Stimulated activated CD4-positive, alpha-beta T cell treated with anti-CD3 and anti-CD28 coated beads, Interleukin-1b, Interleukin-23, amount 100 ng/mL, for 48 hours (primary cell): ENCODE measurements around the gene CHST14.

Experiments used
- DNase-seq: peaks from one replicate; pipeline ENCODE4 v3.0.0-alpha.2; 2020

Gene CHST14

GRCh38 chr15:40464595-40465185 is 6.1 kb upstream of the CHST14 start:
- no peak for DNase-seq

GRCh38 chr15:40465939-40466338 is 4.8 kb upstream of the CHST14 start:
- no peak for DNase-seq

- DNase-seq, result no peak
Observed at GRCh38 chr15:40466426-40467260, 4.1 kb upstream of the CHST14 start.

GRCh38 chr15:40467261-40467615 is 3.5 kb upstream of the CHST14 start:
- DNase-seq, result no peak

GRCh38 chr15:40468898-40469331 is 1.9 kb upstream of the CHST14 start:
- DNase-seq, result no peak

GRCh38 chr15:40469776-40470390 is 901 bp upstream of the CHST14 start:
- no peak for DNase-seq

GRCh38 chr15:40471105-40471807 is 472 bp downstream of the CHST14 start:
- no peak for DNase-seq

- DNase-seq, result no peak
Observed at GRCh38 chr15:40471808-40472150, 995 bp downstream of the CHST14 start.

GRCh38 chr15:40472171-40472727 is 1.5 kb downstream of the CHST14 start:
- no peak for DNase-seq

- DNase-seq, result no peak
Observed at GRCh38 chr15:40474581-40474980, 3.8 kb downstream of the CHST14 start.

GRCh38 chr15:40477642-40478327 is 7.0 kb downstream of the CHST14 start:
- DNase-seq, result no peak

GRCh38 chr15:40479024-40479423 is 8.2 kb downstream of the CHST14 start:
- DNase-seq, result no peak

GRCh38 chr15:40481341-40482074 is 10.7 kb downstream of the CHST14 start:
- DNase-seq, result no peak

- DNase-seq, result no peak
Observed at GRCh38 chr15:40483919-40484318, 13.1 kb downstream of the CHST14 start.

- DNase-seq, result no peak
Observed at GRCh38 chr15:40486066-40486770, 15.4 kb downstream of the CHST14 start.

- no peak for DNase-seq
Observed at GRCh38 chr15:40487816-40488682, 17.3 kb downstream of the CHST14 start.

- DNase-seq, result no peak
Observed at GRCh38 chr15:40489274-40490175, 18.7 kb downstream of the CHST14 start.

GRCh38 chr15:40493089-40493840 is 22.5 kb downstream of the CHST14 start:
- DNase-seq, result peak; percentile 83
